ENCODE results near the gene CCDC12. TPM values are rescaled to one million over a fixed set of nuclear protein-coding genes. Genes with fewer than 3 reads are reported as not detected.

Gene CCDC12
- total and polyA plus RNA-seq, 3 donors from 2014 or later = 43.3 to 66.6 (median 59.6) TPM

DNA sequence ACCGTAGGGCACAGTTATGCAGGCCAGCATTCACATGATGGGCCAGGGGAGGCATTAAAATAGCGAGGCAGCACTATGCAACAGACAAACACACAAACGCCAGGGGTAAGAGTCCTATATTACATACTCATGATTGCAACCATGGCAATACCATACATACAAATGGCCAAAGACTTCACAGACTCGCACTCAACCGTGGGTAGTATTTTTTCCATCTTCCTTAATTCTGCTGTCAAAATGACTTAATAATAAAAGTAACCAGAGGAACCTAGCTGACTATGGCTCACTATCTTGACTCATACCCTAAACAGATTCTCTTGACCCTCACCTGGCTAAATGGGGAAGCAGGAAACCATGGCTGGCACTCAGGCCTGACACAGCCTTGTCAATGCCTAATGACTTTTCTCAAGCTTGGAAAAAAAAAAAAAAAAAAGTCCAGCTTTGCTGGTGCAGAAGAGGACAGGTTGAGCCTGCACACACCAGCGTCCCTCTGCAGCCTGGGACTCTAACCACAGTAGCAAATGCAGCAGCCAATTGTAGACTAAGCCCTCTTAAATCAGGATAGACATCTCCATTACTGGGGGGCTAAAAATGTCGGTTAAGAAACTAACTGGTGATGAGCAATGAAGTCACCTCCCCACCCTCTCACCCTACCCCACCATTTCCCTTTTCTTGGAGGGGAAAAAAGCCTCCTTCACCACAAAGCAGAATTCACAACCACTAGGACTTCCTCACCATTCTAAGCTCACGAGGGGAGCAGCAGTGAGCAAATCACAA lies 23.1 kb downstream of the CCDC12 start:
- Histone ChIP-seq H3K9me3 (no peaks in the 10 kb centered on the region), H3K27ac (no peak overlapping the region), H3K4me1 (peaks cover 53% of the 10 kb centered on the region), H3K27me3 (no peaks in the 10 kb centered on the region), H3K36me3 (ENCODE audit: low read depth, missing control alignments) (no peaks in the 10 kb centered on the region), H3K4me3 (no peak overlapping the region)
- DNase-seq = no peak
- 80 to 86% methylated on average over 8 of the region's 8 CpGs for WGBS, 2 donors
- intact Hi-C loops (cut with DNase I; ENCODE audit: low total_unique reads) = no loop called here
- TF ChIP-seq POLR2A (IDR thresholded peaks at IDR 0.05) = no peak
- no peak for TF ChIP-seq CTCF (IDR thresholded peaks at IDR 0.05)

GRCh38 chr3:46952813-46953212 lies 23.7 kb downstream of the CCDC12 start:
- 90 to 92% methylated on average over 2 of the region's 2 CpGs for WGBS, 2 donors
- Histone ChIP-seq H3K4me3 (no peak overlapping the region), H3K27ac (no peak overlapping the region), H3K27me3 (no peaks in the 10 kb centered on the region), H3K4me1 (peaks cover 59% of the 10 kb centered on the region), H3K9me3 (no peaks in the 10 kb centered on the region), H3K36me3 (ENCODE audit: low read depth, missing control alignments) (no peaks in the 10 kb centered on the region)
- intact Hi-C loops (cut with DNase I; ENCODE audit: low total_unique reads) = no loop called here
- no peak for DNase-seq
- TF ChIP-seq POLR2A (IDR thresholded peaks at IDR 0.05) (no peak), CTCF (IDR thresholded peaks at IDR 0.05) (no peak)

GRCh38 chr3:46950650-46951241 lies 25.8 kb downstream of the CCDC12 start:
- H3K27me3 ChIP-seq = no peaks in the 10 kb centered on the region
- TF ChIP-seq CTCF (IDR thresholded peaks at IDR 0.05) (no peak), POLR2A (IDR thresholded peaks at IDR 0.05) (no peak)
- no peak overlapping the region for H3K4me3 ChIP-seq
- DNase-seq = no peak
- intact Hi-C loops (cut with DNase I; ENCODE audit: low total_unique reads) = no loop called here
- WGBS, 2 donors = 28 to 42% methylated on average over 7 of the region's 7 CpGs
- peaks cover 73% of the 10 kb centered on the region for H3K4me1 ChIP-seq
- no peaks in the 10 kb centered on the region for H3K36me3 ChIP-seq (ENCODE audit: low read depth, missing control alignments)
- no peaks in the 10 kb centered on the region for H3K9me3 ChIP-seq
- peak overlapping the region in 1 of 2 donors; percentile 41 for H3K27ac ChIP-seq

DNA sequence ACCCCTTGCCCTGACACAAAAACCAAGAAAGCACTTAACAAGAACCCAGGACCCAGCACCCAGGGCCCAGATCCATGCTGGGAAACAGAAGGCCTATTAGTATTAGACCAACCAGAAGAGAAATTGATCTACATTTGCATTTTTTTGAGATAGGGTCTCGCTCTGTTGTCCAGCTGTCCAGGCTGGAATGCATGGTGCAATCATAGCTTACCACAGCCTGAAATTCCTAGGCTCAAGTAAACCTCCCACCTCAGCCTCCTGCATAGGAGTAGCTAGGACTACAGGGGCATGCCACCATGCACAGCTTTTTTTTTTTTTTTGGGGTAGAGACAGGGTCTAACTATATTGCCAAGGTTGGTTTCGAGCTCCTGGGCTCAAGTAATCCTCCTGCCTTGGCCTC lies 26.4 kb downstream of the CCDC12 start:
- intact Hi-C loops (cut with DNase I; ENCODE audit: low total_unique reads) = no loop called here
- Histone ChIP-seq H3K27me3 (no peaks in the 10 kb centered on the region), H3K4me3 (no peak overlapping the region), H3K4me1 (peaks cover 72% of the 10 kb centered on the region), H3K36me3 (ENCODE audit: low read depth, missing control alignments) (no peaks in the 10 kb centered on the region), H3K9me3 (no peaks in the 10 kb centered on the region), H3K27ac (no peak overlapping the region)
- no peak for DNase-seq
- TF ChIP-seq POLR2A (IDR thresholded peaks at IDR 0.05) (no peak), CTCF (IDR thresholded peaks at IDR 0.05) (no peak)
- 68 to 77% methylated on average over 2 of the region's 2 CpGs for WGBS, 2 donors
